ENCODE results near the gene WWP2. TPM values are rescaled to one million over a fixed set of nuclear protein-coding genes. Genes with fewer than 3 reads are reported as not detected.

The WWP2 gene
- polyA plus RNA-seq, 1 donor from 2014 or later = 11.9 TPM

DNA sequence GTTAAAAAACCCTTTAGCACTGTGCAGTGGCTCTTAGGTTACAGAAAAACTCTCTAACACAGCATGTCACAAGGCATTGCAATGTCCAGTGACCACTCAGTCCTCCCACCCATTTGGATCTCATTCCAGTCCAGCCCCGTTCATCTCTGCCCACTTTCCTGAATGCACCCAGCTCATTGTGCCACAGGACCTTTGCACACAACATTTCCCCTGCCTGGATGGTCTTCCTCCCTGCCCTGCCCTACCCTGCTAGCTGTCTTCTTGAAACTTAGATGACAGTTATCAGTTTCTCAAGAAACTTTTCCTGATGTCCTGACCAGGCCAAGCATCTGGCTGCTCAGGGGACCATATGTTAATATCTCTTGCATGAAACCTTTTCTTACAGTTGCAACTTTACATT is 67.2 kb downstream of the WWP2 start:
- no peaks in the 10 kb centered on the region for H3K36me3 ChIP-seq (ENCODE audit: insufficient read depth, low read length)
- H3F3A ChIP-seq (ENCODE audit: insufficient read depth, low read length, poor library complexity, severe bottlenecking) = no peaks in the 10 kb centered on the region
- H3K27ac ChIP-seq (ENCODE audit: low read length) = no peak overlapping the region
- H2AFZ ChIP-seq (ENCODE audit: low read depth, low read length) = no peak overlapping the region
- H3K79me2 ChIP-seq (replicated peaks; ENCODE audit: insufficient read depth, low read length) = no peaks in the 10 kb centered on the region
- no peak overlapping the region for H3K9ac ChIP-seq (ENCODE audit: low read length)
- H3K4me2 ChIP-seq (ENCODE audit: low read length) = no peak overlapping the region
- no peaks in the 10 kb centered on the region for H4K20me1 ChIP-seq (ENCODE audit: insufficient read depth)
- H3K4me3 ChIP-seq (ENCODE audit: low read length) = no peak overlapping the region
- no peaks in the 10 kb centered on the region for H3K9me3 ChIP-seq (ENCODE audit: low read length)
- TF ChIP-seq EZH2 (IDR thresholded peaks at IDR 0.05; ENCODE audit: borderline replicate concordance, insufficient read depth, low read length, poor library complexity, severe bottlenecking) = no peak
- no peak for TF ChIP-seq POLR2AphosphoS5 (IDR thresholded peaks at IDR 0.05)
- TF ChIP-seq RAD21 (conservative IDR thresholded peaks at IDR 0.05) = no peak
- no peak for TF ChIP-seq SMC3 (conservative IDR thresholded peaks at IDR 0.05; ENCODE audit: poor library complexity)
- no peak for TF ChIP-seq MXI1 (conservative IDR thresholded peaks at IDR 0.05; ENCODE audit: poor library complexity, severe bottlenecking)
- no peaks in the 10 kb centered on the region for H3K27me3 ChIP-seq (ENCODE audit: insufficient read depth, low read depth, low read length)
- no peaks in the 10 kb centered on the region for H3K9me2 ChIP-seq (ENCODE audit: insufficient read depth, low read length)

GRCh38 chr16:69830146-69830533 is 68.0 kb downstream of the WWP2 start:
- H3K9ac ChIP-seq (ENCODE audit: low read length) = no peak overlapping the region
- H3K4me2 ChIP-seq (ENCODE audit: low read length) = no peak overlapping the region
- no peaks in the 10 kb centered on the region for H3K79me2 ChIP-seq (replicated peaks; ENCODE audit: insufficient read depth, low read length)
- no peaks in the 10 kb centered on the region for H3K9me3 ChIP-seq (ENCODE audit: low read length)
- no peaks in the 10 kb centered on the region for H3F3A ChIP-seq (ENCODE audit: insufficient read depth, low read length, poor library complexity, severe bottlenecking)
- no peak for TF ChIP-seq EZH2 (IDR thresholded peaks at IDR 0.05; ENCODE audit: borderline replicate concordance, insufficient read depth, low read length, poor library complexity, severe bottlenecking)
- TF ChIP-seq, protein P1, sequence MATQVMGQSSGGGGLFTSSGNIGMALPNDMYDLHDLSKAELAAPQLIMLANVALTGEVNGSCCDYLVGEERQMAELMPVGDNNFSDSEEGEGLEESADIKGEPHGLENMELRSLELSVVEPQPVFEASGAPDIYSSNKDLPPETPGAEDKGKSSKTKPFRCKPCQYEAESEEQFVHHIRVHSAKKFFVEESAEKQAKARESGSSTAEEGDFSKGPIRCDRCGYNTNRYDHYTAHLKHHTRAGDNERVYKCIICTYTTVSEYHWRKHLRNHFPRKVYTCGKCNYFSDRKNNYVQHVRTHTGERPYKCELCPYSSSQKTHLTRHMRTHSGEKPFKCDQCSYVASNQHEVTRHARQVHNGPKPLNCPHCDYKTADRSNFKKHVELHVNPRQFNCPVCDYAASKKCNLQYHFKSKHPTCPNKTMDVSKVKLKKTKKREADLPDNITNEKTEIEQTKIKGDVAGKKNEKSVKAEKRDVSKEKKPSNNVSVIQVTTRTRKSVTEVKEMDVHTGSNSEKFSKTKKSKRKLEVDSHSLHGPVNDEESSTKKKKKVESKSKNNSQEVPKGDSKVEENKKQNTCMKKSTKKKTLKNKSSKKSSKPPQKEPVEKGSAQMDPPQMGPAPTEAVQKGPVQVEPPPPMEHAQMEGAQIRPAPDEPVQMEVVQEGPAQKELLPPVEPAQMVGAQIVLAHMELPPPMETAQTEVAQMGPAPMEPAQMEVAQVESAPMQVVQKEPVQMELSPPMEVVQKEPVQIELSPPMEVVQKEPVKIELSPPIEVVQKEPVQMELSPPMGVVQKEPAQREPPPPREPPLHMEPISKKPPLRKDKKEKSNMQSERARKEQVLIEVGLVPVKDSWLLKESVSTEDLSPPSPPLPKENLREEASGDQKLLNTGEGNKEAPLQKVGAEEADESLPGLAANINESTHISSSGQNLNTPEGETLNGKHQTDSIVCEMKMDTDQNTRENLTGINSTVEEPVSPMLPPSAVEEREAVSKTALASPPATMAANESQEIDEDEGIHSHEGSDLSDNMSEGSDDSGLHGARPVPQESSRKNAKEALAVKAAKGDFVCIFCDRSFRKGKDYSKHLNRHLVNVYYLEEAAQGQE (IDR thresholded peaks at IDR 0.05; ENCODE audit: borderline replicate concordance) = no peak
- no peak for TF ChIP-seq TAF1 (IDR thresholded peaks at IDR 0.05; ENCODE audit: low read depth)
- TF ChIP-seq, protein P2, sequence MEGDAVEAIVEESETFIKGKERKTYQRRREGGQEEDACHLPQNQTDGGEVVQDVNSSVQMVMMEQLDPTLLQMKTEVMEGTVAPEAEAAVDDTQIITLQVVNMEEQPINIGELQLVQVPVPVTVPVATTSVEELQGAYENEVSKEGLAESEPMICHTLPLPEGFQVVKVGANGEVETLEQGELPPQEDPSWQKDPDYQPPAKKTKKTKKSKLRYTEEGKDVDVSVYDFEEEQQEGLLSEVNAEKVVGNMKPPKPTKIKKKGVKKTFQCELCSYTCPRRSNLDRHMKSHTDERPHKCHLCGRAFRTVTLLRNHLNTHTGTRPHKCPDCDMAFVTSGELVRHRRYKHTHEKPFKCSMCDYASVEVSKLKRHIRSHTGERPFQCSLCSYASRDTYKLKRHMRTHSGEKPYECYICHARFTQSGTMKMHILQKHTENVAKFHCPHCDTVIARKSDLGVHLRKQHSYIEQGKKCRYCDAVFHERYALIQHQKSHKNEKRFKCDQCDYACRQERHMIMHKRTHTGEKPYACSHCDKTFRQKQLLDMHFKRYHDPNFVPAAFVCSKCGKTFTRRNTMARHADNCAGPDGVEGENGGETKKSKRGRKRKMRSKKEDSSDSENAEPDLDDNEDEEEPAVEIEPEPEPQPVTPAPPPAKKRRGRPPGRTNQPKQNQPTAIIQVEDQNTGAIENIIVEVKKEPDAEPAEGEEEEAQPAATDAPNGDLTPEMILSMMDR (IDR thresholded peaks at IDR 0.05; ENCODE audit: poor library complexity, severe bottlenecking) = no peak
- no peak for TF ChIP-seq SMC3 (conservative IDR thresholded peaks at IDR 0.05; ENCODE audit: poor library complexity)
- TF ChIP-seq RAD21 (conservative IDR thresholded peaks at IDR 0.05) = no peak
- TF ChIP-seq MXI1 (conservative IDR thresholded peaks at IDR 0.05; ENCODE audit: poor library complexity, severe bottlenecking) = no peak
- no peak for TF ChIP-seq POLR2AphosphoS5 (IDR thresholded peaks at IDR 0.05)
- TF ChIP-seq EP300 (conservative IDR thresholded peaks at IDR 0.05; ENCODE audit: poor library complexity, severe bottlenecking) = no peak
- H3K36me3 ChIP-seq (ENCODE audit: insufficient read depth, low read length) = no peaks in the 10 kb centered on the region
- H3K4me3 ChIP-seq (ENCODE audit: low read length) = no peak overlapping the region
- H4K20me1 ChIP-seq (ENCODE audit: insufficient read depth) = no peaks in the 10 kb centered on the region
- no peak overlapping the region for H3K27ac ChIP-seq (ENCODE audit: low read length)
- no peak overlapping the region for H2AFZ ChIP-seq (ENCODE audit: low read depth, low read length)
- H3K9me2 ChIP-seq (ENCODE audit: insufficient read depth, low read length) = no peaks in the 10 kb centered on the region
- no peaks in the 10 kb centered on the region for H3K27me3 ChIP-seq (ENCODE audit: insufficient read depth, low read depth, low read length)
